Measurements from ENCODE around the gene C4B.
"Not testable (repeated sequence)": the region's sequence is repeated elsewhere in the genome, so short reads cannot be mapped to it uniquely, and the experiment has no call there.

The C4B gene

DNA sequence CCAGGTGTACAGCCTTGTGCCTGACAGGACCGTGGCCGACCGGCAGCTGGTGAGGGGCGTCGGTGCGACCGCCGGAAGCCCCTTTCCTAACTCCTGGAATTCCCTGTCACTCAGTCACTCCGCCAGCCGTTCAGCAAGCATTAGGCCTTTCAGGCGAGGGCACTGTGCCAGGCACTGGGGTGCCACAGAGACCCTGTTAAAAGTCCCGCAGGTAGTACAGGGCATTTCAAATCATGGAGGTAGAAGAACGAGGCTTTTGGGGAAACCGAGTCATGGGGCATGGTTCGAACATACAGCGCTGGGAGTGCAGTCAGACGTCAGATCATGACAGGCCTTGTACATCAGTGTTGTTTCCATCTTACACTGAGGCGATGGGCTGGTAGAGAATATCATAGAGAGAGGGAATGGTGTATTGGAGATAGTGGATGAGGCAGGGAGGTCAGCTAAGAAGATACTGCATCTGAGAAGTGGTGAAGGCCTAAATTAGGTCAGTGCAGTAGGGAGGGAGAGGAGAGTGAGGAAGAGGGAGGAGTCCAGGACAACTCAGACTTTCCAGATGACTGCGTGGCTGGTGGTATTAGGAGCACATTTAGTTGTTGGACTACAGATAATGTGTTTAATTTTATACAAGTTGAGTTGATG, 41.8 kb upstream of the C4B start:
- peak overlapping the region in 1 of 2 experiments; percentile 78 for H3K14ac ChIP-seq (ENCODE audit: low read length in 2 of 2)
- 22% methylated on average over 17 of the region's 19 CpGs for WGBS
- H3K9me3 ChIP-seq (ENCODE audit: control insufficient read depth, low read length) = no peaks in the 10 kb centered on the region

GRCh38 chr6:31976065-31976464, 38.5 kb upstream of the C4B start:
- H2BK120ac ChIP-seq (ENCODE audit: low read depth, low read length); H3K27ac ChIP-seq (ENCODE audit: low read length, poor library complexity, severe bottlenecking); H2AK5ac ChIP-seq (ENCODE audit: low read length, severe bottlenecking); H3K4me3 ChIP-seq (ENCODE audit: insufficient read depth in 1 of 2, low read depth in 1 of 2, low read length in 2 of 2); H3K14ac ChIP-seq (ENCODE audit: low read length in 2 of 2); DNase-seq; H3K23ac ChIP-seq (ENCODE audit: low read length in 2 of 2); H4K91ac ChIP-seq (ENCODE audit: low read length); H3K27me3 ChIP-seq (ENCODE audit: control insufficient read depth in 1 of 2, insufficient read depth in 1 of 2, low read length in 2 of 2); H2BK5ac ChIP-seq (ENCODE audit: low read depth, low read length, poor library complexity, severe bottlenecking); H4K8ac ChIP-seq (ENCODE audit: low read length); H3K9ac ChIP-seq (ENCODE audit: low read length); H3K9me3 ChIP-seq (ENCODE audit: control insufficient read depth, low read length); H2BK12ac ChIP-seq (ENCODE audit: low read length in 2 of 2); H3K4ac ChIP-seq (ENCODE audit: low read depth in 1 of 2, low read length in 2 of 2); H3K18ac ChIP-seq (ENCODE audit: low read depth in 1 of 2, low read length in 2 of 2); H2AFZ ChIP-seq (ENCODE audit: low read depth, low read length); H3K4me2 ChIP-seq (ENCODE audit: low read length, poor library complexity, severe bottlenecking); H2BK15ac ChIP-seq (ENCODE audit: low read depth, poor library complexity, severe bottlenecking): not testable (repeated sequence)
- Histone ChIP-seq H3K36me3 (ENCODE audit: control insufficient read depth in 1 of 2, insufficient read depth in 2 of 2, low read depth in 1 of 2, low read length in 2 of 2) (peaks cover 19 to 26% of the 10 kb centered on the region in 2 experiments), H3K79me1 (replicated peaks; ENCODE audit: low read length, poor library complexity, severe bottlenecking) (peaks cover 16% of the 10 kb centered on the region), H3K4me1 (ENCODE audit: control insufficient read depth, insufficient read depth, low read depth, low read length) (peaks cover 12% of the 10 kb centered on the region)
- 98% methylated on average over 11 of the region's 30 CpGs for WGBS

More for the DNA sequence above, 41.8 kb upstream of the C4B start:
- H3K23ac ChIP-seq (ENCODE audit: low read length in 2 of 2) = peak overlapping the region in 1 of 2 experiments; percentile 65
- peak overlapping the region; percentile 92 for H3K27ac ChIP-seq (ENCODE audit: low read length, poor library complexity, severe bottlenecking)
- peak overlapping the region; percentile 76 for H2BK120ac ChIP-seq (ENCODE audit: low read depth, low read length)
- H3K36me3 ChIP-seq (ENCODE audit: control insufficient read depth in 1 of 2, insufficient read depth in 2 of 2, low read depth in 1 of 2, low read length in 2 of 2) = peaks cover 36 to 40% of the 10 kb centered on the region in 2 experiments
- H2BK15ac ChIP-seq (ENCODE audit: low read depth, poor library complexity, severe bottlenecking) = peak overlapping the region; percentile 26
- H4K8ac ChIP-seq (ENCODE audit: low read length) = peak overlapping the region; percentile 95
- peak overlapping the region; percentile 89 for H2AFZ ChIP-seq (ENCODE audit: low read depth, low read length)
- peak; percentile 86 for DNase-seq
- H2BK5ac ChIP-seq (ENCODE audit: low read depth, low read length, poor library complexity, severe bottlenecking) = no peak overlapping the region
- peak overlapping the region; percentile 92 for H3K4me2 ChIP-seq (ENCODE audit: low read length, poor library complexity, severe bottlenecking)
- H3K79me1 ChIP-seq (replicated peaks; ENCODE audit: low read length, poor library complexity, severe bottlenecking) = peaks cover 21% of the 10 kb centered on the region
- H4K91ac ChIP-seq (ENCODE audit: low read length) = peak overlapping the region; percentile 92
- peak overlapping the region; percentile 17 for H2AK5ac ChIP-seq (ENCODE audit: low read length, severe bottlenecking)
- H3K18ac ChIP-seq (ENCODE audit: low read depth in 1 of 2, low read length in 2 of 2) = peak overlapping the region; percentile 86 to 98
- H3K9ac ChIP-seq (ENCODE audit: low read length) = peak overlapping the region; percentile 99
- H3K4me3 ChIP-seq (ENCODE audit: insufficient read depth in 1 of 2, low read depth in 1 of 2, low read length in 2 of 2) = peak overlapping the region; percentile 92
- peak overlapping the region; percentile 1 to 8 for H2BK12ac ChIP-seq (ENCODE audit: low read length in 2 of 2)
- peaks cover 32% of the 10 kb centered on the region for H3K4me1 ChIP-seq (ENCODE audit: control insufficient read depth, insufficient read depth, low read depth, low read length)
- H3K27me3 ChIP-seq (ENCODE audit: control insufficient read depth in 1 of 2, insufficient read depth in 1 of 2, low read length in 2 of 2) = no peaks in the 10 kb centered on the region
- H3K4ac ChIP-seq (ENCODE audit: low read depth in 1 of 2, low read length in 2 of 2) = peak overlapping the region; percentile 50 to 64

DNA sequence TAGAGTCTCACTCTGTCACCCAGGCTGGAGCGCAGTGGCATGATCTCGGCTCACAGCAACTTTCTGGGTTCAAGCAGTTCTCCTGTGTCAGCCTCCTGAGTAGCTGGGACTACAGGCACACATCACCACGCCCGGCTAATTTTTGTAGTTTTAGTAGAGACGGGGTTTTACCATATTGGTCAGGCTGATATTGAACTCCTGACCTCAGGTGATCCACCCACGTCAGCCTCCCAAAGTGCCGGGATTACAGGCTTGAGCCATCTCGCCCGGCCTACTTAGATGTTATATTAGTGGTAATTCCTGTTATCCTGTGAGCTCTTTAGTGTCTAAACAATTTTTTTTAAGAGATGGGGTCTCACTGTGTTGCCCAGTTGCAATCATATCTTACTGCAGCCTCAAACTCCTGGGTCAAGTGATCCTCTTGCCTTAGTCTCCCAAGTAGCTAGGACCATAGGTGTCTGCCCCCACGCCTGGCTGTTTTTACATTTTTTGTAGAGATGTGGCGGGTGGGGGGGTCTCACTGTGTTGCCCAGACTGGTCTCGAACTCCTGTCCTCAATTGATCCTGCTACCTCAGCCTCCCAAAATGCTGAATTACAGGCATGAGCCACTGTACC, 36.7 kb upstream of the C4B start:
- Histone ChIP-seq H3K14ac (ENCODE audit: low read length in 2 of 2) (no peak overlapping the region), H3K18ac (ENCODE audit: low read depth in 1 of 2, low read length in 2 of 2) (no peak overlapping the region), H3K36me3 (ENCODE audit: control insufficient read depth in 1 of 2, insufficient read depth in 2 of 2, low read depth in 1 of 2, low read length in 2 of 2) (peaks cover 19 to 26% of the 10 kb centered on the region in 2 experiments), H3K23ac (ENCODE audit: low read length in 2 of 2) (no peak overlapping the region), H3K4me3 (ENCODE audit: insufficient read depth in 1 of 2, low read depth in 1 of 2, low read length in 2 of 2) (no peak overlapping the region), H2BK5ac (ENCODE audit: low read depth, low read length, poor library complexity, severe bottlenecking) (no peak overlapping the region), H3K27ac (ENCODE audit: low read length, poor library complexity, severe bottlenecking) (no peak overlapping the region), H3K79me1 (replicated peaks; ENCODE audit: low read length, poor library complexity, severe bottlenecking) (peaks cover 11% of the 10 kb centered on the region), H4K91ac (ENCODE audit: low read length) (no peak overlapping the region), H3K4me2 (ENCODE audit: low read length, poor library complexity, severe bottlenecking) (no peak overlapping the region), H3K4me1 (ENCODE audit: control insufficient read depth, insufficient read depth, low read depth, low read length) (peaks cover 2% of the 10 kb centered on the region), H3K9me3 (ENCODE audit: control insufficient read depth, low read length) (no peaks in the 10 kb centered on the region), H2BK15ac (ENCODE audit: low read depth, poor library complexity, severe bottlenecking) (no peak overlapping the region), H3K27me3 (ENCODE audit: control insufficient read depth in 1 of 2, insufficient read depth in 1 of 2, low read length in 2 of 2) (no peaks in the 10 kb centered on the region), H4K8ac (ENCODE audit: low read length) (no peak overlapping the region), H3K9ac (ENCODE audit: low read length) (no peak overlapping the region), H2BK120ac (ENCODE audit: low read depth, low read length) (no peak overlapping the region), H2BK12ac (ENCODE audit: low read length in 2 of 2) (no peak overlapping the region), H2AK5ac (ENCODE audit: low read length, severe bottlenecking) (no peak overlapping the region), H3K4ac (ENCODE audit: low read depth in 1 of 2, low read length in 2 of 2) (no peak overlapping the region), H2AFZ (ENCODE audit: low read depth, low read length) (no peak overlapping the region)
- 98% methylated on average over 12 of the region's 12 CpGs for WGBS
- DNase-seq = no peak

GRCh38 chr6:31978831-31979230, 35.8 kb upstream of the C4B start:
- no peak for DNase-seq
- 100% methylated on average over 4 of the region's 5 CpGs for WGBS

More at GRCh38 chr6:31978831-31979230, 35.8 kb upstream of the C4B start:
- Histone ChIP-seq H3K36me3 (ENCODE audit: control insufficient read depth in 1 of 2, insufficient read depth in 2 of 2, low read depth in 1 of 2, low read length in 2 of 2) (peaks cover 19 to 22% of the 10 kb centered on the region in 2 experiments), H4K91ac (ENCODE audit: low read length) (no peak overlapping the region), H3K9me3 (ENCODE audit: control insufficient read depth, low read length) (no peaks in the 10 kb centered on the region), H3K27ac (ENCODE audit: low read length, poor library complexity, severe bottlenecking) (no peak overlapping the region), H4K8ac (ENCODE audit: low read length) (no peak overlapping the region), H3K4ac (ENCODE audit: low read depth in 1 of 2, low read length in 2 of 2) (no peak overlapping the region), H3K4me1 (ENCODE audit: control insufficient read depth, insufficient read depth, low read depth, low read length) (no peaks in the 10 kb centered on the region), H2AK5ac (ENCODE audit: low read length, severe bottlenecking) (no peak overlapping the region), H3K4me2 (ENCODE audit: low read length, poor library complexity, severe bottlenecking) (no peak overlapping the region), H2BK120ac (ENCODE audit: low read depth, low read length) (no peak overlapping the region), H3K27me3 (ENCODE audit: control insufficient read depth in 1 of 2, insufficient read depth in 1 of 2, low read length in 2 of 2) (no peaks in the 10 kb centered on the region), H3K18ac (ENCODE audit: low read depth in 1 of 2, low read length in 2 of 2) (no peak overlapping the region), H3K14ac (ENCODE audit: low read length in 2 of 2) (no peak overlapping the region), H2BK5ac (ENCODE audit: low read depth, low read length, poor library complexity, severe bottlenecking) (no peak overlapping the region), H3K23ac (ENCODE audit: low read length in 2 of 2) (no peak overlapping the region), H3K4me3 (ENCODE audit: insufficient read depth in 1 of 2, low read depth in 1 of 2, low read length in 2 of 2) (no peak overlapping the region), H3K79me1 (replicated peaks; ENCODE audit: low read length, poor library complexity, severe bottlenecking) (peaks cover 6% of the 10 kb centered on the region), H2BK12ac (ENCODE audit: low read length in 2 of 2) (no peak overlapping the region), H2AFZ (ENCODE audit: low read depth, low read length) (no peak overlapping the region), H2BK15ac (ENCODE audit: low read depth, poor library complexity, severe bottlenecking) (no peak overlapping the region), H3K9ac (ENCODE audit: low read length) (no peak overlapping the region)

All from mesenchymal stem cell (in vitro differentiated cells and primary cell).